ENCODE results near the gene AMOTL1.
A peak's percentile ranks its signal among the peaks of the same experiment; 100 is the strongest.

Gene AMOTL1, protein sequence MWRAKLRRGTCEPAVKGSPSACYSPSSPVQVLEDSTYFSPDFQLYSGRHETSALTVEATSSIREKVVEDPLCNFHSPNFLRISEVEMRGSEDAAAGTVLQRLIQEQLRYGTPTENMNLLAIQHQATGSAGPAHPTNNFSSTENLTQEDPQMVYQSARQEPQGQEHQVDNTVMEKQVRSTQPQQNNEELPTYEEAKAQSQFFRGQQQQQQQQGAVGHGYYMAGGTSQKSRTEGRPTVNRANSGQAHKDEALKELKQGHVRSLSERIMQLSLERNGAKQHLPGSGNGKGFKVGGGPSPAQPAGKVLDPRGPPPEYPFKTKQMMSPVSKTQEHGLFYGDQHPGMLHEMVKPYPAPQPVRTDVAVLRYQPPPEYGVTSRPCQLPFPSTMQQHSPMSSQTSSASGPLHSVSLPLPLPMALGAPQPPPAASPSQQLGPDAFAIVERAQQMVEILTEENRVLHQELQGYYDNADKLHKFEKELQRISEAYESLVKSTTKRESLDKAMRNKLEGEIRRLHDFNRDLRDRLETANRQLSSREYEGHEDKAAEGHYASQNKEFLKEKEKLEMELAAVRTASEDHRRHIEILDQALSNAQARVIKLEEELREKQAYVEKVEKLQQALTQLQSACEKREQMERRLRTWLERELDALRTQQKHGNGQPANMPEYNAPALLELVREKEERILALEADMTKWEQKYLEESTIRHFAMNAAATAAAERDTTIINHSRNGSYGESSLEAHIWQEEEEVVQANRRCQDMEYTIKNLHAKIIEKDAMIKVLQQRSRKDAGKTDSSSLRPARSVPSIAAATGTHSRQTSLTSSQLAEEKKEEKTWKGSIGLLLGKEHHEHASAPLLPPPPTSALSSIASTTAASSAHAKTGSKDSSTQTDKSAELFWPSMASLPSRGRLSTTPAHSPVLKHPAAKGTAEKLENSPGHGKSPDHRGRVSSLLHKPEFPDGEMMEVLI

DNA sequence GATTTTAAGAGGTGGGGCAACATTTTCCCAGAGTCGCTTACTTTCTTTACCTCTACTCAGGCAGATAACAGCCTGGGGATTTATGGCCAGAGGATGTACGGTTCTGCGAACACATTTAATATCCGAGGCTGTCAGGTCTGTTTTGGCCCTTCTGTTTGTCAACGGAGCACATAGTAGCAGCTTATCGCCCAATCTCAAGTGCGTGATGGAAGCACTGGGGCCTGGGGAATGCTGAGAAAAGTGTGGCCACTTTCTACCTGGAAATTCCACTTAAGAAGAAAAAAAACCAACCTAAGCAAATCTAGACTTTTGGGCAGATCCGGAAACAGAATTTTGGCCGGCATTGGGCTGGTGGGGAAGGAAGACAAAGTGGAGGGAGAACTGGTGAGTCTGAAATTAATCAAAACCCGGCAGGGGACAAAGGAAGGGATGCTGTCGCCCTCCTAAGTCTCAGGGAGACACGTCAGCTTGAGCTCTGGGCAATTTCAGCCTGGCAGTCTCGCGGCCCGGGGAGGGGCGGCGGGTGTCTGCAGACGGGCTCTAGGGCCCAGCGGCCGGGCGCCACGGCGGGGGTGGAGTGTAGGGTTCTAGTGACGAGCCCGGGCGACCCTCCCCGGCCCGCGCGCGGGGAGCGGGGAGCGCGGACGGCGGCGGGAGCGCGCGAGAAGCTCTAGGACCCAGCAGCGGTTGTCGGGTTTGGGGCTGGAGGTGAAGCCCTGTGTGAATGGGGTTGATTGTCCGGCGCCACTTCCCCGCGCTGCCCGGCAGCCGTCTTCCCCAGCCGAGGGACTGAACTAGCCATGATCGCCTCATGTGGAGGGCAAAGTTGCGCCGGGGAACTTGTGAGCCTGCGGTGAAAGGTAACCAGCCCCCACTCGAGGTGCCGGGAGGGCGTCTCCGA lies at the start of gene AMOTL1:
AMOTL1 (plus strand) TSS at position 656 of the 901 bp plus-strand sequence; CDS start at position 812, 156 bp downstream.
- H3K4me1 ChIP-seq (ENCODE audit: control insufficient read depth, insufficient read depth, low read length) = peaks cover 58% of the 10 kb centered on the region
- peak within 1 kb of the TSS; percentile 73 for H3K9ac ChIP-seq (ENCODE audit: low read depth, low read length)
- peak within 1 kb of the TSS; percentile 79 for H3K27ac ChIP-seq (ENCODE audit: low read depth, low read length)
- no peaks in the 10 kb centered on the region for H3K9me3 ChIP-seq (ENCODE audit: control insufficient read depth, insufficient read depth, low read length)
- peak within 1 kb of the TSS; percentile 85 for H3K4me3 ChIP-seq (ENCODE audit: low read depth, low read length)
- no peaks in the 10 kb centered on the region for H3K36me3 ChIP-seq (ENCODE audit: control insufficient read depth, insufficient read depth, low read length)
- H3K27me3 ChIP-seq (ENCODE audit: control insufficient read depth, insufficient read depth, low read length) = peaks cover 73% of the 10 kb centered on the region

DNA sequence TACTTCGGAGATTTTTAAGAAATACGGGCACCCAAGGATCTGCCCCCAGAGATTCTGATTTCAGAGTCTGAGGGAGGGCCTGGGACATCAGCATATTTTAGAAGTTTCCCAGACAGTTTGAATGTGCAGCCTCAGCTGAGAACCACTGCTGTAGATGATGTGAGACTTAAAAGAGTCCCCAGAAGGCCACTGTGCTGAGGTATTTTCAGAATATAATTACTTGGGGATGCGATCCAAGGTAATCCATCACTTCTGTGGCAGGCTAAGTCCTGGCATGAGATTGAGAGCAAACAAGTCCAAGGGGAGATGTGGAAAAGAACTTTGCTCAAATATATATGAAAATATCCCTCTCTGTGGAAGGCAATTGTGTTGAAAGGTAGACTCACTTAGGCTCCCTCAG lies 48.3 kb upstream of the AMOTL1 start:
- Histone ChIP-seq H3K4me3 (ENCODE audit: low read depth, low read length) (no peak overlapping the region), H3K9ac (ENCODE audit: low read depth, low read length) (no peak overlapping the region), H3K27ac (ENCODE audit: low read depth, low read length) (no peak overlapping the region), H3K9me3 (ENCODE audit: control insufficient read depth, insufficient read depth, low read length) (no peaks in the 10 kb centered on the region), H3K36me3 (ENCODE audit: control insufficient read depth, insufficient read depth, low read length) (no peaks in the 10 kb centered on the region), H3K27me3 (ENCODE audit: control insufficient read depth, insufficient read depth, low read length) (no peaks in the 10 kb centered on the region), H3K4me1 (ENCODE audit: control insufficient read depth, insufficient read depth, low read length) (no peaks in the 10 kb centered on the region; the same call in 1 of the 2 replicates)

DNA sequence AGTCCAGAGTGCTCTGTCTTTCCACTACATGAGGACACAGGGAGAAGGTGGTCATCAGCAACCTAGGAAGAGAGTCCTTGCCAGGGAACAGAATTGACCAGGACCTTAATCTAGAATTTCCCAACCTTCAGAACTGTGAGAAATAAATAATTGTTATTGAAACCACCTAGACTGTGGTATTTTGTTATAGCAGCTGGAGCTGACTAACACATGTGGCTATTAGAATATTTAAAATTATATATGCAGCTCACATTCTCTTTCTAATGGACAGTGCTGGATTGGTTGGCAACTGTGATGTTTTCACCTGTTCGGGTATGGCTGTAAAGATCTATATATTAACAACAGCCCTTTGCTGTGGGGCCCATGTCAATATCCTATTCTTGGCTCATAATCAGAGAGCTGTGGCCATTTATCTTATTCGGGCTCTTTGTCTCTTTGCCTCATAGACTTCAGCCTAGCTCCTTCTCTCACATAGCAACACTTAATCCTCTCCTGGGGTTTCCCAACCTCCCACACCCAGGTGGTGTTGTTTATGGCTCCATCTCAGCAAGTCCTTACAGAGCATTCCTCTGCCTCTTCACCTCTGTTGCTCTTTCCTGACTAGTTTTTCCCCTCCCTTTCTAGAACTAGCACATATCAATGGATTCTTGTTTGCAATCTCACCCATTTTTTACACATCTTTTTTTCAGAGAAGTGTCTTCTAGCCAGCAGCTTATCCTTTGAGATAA lies 46.4 kb upstream of the AMOTL1 start:
- Histone ChIP-seq H3K9me3 (ENCODE audit: control insufficient read depth, insufficient read depth, low read length) (no peaks in the 10 kb centered on the region), H3K4me1 (ENCODE audit: control insufficient read depth, insufficient read depth, low read length) (no peaks in the 10 kb centered on the region; the same call in 1 of the 2 replicates), H3K27ac (ENCODE audit: low read depth, low read length) (peak overlapping the region; percentile 51), H3K9ac (ENCODE audit: low read depth, low read length) (no peak overlapping the region), H3K4me3 (ENCODE audit: low read depth, low read length) (no peak overlapping the region), H3K36me3 (ENCODE audit: control insufficient read depth, insufficient read depth, low read length) (no peaks in the 10 kb centered on the region), H3K27me3 (ENCODE audit: control insufficient read depth, insufficient read depth, low read length) (no peaks in the 10 kb centered on the region)

DNA sequence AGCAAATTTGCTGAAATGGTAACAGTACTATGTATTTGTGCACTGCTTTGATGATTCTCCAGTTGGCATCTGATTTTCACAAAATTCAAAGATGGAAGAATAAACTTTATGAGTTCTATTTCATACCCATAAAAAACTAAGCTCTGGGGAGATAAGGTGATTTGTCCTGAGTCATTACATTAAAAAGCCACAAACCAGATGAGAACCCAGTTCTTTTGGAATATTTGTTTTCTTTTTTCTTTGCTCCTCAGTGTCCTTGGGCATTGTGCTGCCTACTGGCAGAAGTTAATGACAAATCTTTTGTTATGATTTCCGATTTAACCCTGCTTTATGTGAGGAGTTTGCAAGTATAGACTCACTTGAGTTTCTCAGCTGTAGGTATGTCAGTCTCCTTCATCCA lies 45.4 kb upstream of the AMOTL1 start:
- no peak overlapping the region for H3K4me3 ChIP-seq (ENCODE audit: low read depth, low read length)
- no peaks in the 10 kb centered on the region for H3K9me3 ChIP-seq (ENCODE audit: control insufficient read depth, insufficient read depth, low read length)
- no peak overlapping the region for H3K9ac ChIP-seq (ENCODE audit: low read depth, low read length)
- H3K36me3 ChIP-seq (ENCODE audit: control insufficient read depth, insufficient read depth, low read length) = no peaks in the 10 kb centered on the region
- no peaks in the 10 kb centered on the region for H3K4me1 ChIP-seq (ENCODE audit: control insufficient read depth, insufficient read depth, low read length)
- H3K27me3 ChIP-seq (ENCODE audit: control insufficient read depth, insufficient read depth, low read length) = no peaks in the 10 kb centered on the region
- no peak overlapping the region for H3K27ac ChIP-seq (ENCODE audit: low read depth, low read length)

DNA sequence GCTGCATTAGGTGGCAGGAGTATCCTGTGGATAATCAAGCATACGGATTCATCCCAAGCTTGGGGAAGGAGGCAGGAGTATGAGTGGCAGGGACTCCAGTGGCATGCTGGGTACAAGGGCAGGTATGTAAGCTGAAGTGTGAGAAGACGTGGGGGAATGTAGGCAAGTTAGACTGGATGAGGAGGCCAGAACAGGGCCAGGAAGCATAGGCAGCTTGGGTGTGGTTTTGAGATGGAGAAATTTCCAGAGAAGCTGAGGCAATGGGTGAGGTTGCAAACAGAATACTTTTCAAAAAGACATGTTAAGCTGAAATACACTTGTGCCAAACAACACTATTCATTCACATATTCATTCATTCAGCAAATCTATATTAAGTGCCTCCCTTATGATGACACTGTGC lies 43.1 kb upstream of the AMOTL1 start:
- H3K27ac ChIP-seq (ENCODE audit: low read depth, low read length) = no peak overlapping the region
- H3K27me3 ChIP-seq (ENCODE audit: control insufficient read depth, insufficient read depth, low read length) = no peaks in the 10 kb centered on the region
- no peaks in the 10 kb centered on the region for H3K9me3 ChIP-seq (ENCODE audit: control insufficient read depth, insufficient read depth, low read length)
- no peak overlapping the region for H3K9ac ChIP-seq (ENCODE audit: low read depth, low read length)
- H3K4me1 ChIP-seq (ENCODE audit: control insufficient read depth, insufficient read depth, low read length) = no peaks in the 10 kb centered on the region
- no peaks in the 10 kb centered on the region for H3K36me3 ChIP-seq (ENCODE audit: control insufficient read depth, insufficient read depth, low read length)
- H3K4me3 ChIP-seq (ENCODE audit: low read depth, low read length) = no peak overlapping the region

DNA sequence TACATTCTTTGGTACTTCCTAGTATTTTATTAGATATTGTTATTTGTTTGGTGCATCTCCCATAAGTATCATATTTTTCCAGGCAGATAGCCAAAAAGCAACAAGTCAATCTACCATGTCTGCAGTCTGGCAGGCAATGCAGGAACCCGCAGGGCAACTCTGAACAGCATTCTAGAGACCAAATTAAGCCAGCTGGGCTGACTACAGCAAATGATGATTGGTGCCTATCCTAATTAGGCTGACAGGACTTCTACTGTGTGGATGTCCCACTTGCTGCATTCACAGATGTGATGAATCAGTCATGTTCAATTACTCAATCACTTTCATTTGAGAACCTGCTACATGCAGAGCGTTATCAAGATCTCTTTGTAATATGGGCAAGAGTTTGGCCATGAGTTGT lies 40.3 kb upstream of the AMOTL1 start:
- no peaks in the 10 kb centered on the region for H3K36me3 ChIP-seq (ENCODE audit: control insufficient read depth, insufficient read depth, low read length)
- H3K4me1 ChIP-seq (ENCODE audit: control insufficient read depth, insufficient read depth, low read length) = peaks cover 12% of the 10 kb centered on the region
- no peaks in the 10 kb centered on the region for H3K27me3 ChIP-seq (ENCODE audit: control insufficient read depth, insufficient read depth, low read length)
- H3K4me3 ChIP-seq (ENCODE audit: low read depth, low read length) = no peak overlapping the region
- no peak overlapping the region for H3K27ac ChIP-seq (ENCODE audit: low read depth, low read length)
- H3K9me3 ChIP-seq (ENCODE audit: control insufficient read depth, insufficient read depth, low read length) = no peaks in the 10 kb centered on the region
- no peak overlapping the region for H3K9ac ChIP-seq (ENCODE audit: low read depth, low read length)

DNA sequence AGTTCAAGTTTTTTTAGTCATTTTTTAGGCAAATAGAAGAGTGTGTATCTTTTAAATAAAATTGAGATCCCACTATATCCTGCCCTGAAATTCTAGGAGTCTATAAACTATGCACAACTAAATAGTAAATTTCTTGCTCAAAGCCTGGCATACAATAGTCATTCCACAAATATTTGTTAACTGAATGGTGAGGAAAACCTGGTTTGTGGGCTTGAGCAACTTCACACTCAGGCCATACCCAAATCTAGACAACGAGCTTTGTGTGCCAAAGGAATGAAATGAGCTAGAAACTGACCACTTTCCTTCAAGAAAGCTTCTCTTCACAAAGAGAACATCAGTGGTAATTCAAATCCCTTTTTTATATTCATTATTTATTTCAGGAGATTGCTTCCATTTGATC lies 39.6 kb upstream of the AMOTL1 start:
- H3K27me3 ChIP-seq (ENCODE audit: control insufficient read depth, insufficient read depth, low read length) = no peaks in the 10 kb centered on the region
- no peak overlapping the region for H3K27ac ChIP-seq (ENCODE audit: low read depth, low read length)

DNA sequence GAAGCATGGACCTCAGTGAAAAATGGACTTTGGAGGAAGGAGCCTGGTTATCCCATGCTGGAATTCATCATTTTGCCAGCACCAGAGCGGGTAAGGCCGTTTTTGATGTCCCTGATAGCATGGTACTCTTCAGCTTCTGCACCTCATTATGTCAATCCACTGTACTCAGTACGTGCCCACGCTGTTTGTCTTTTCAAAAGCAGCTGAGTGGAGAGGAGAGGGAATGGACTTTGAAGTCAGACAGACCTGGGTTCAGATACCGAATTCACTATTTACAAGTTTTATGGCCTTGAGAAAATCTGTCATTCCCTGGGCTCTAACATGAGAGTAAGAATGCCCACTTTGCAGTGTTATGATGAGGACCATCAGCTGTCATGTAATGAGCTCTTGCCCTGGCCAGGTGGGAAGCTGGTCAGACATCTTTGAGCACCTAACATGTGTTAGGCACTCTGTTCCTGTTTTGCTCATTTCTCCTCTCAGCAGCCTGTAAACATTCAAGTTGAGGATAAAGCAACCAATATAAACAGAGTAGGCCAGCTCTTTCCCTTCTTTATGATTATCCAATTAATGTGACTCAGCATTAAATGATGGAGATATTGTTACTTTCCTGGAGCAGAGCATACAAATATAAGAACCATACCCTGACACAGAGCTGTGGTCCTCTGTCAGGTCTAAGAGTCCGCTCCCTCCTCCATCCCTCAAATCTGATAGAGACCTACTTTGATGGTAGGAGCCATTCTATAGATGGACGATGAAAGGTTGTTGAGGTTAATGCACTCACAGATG lies 39.0 kb upstream of the AMOTL1 start:
- Histone ChIP-seq H3K9ac (ENCODE audit: low read depth, low read length) (no peak overlapping the region), H3K4me3 (ENCODE audit: low read depth, low read length) (no peak overlapping the region), H3K27me3 (ENCODE audit: control insufficient read depth, insufficient read depth, low read length) (no peaks in the 10 kb centered on the region), H3K4me1 (ENCODE audit: control insufficient read depth, insufficient read depth, low read length) (peaks cover 24% of the 10 kb centered on the region), H3K9me3 (ENCODE audit: control insufficient read depth, insufficient read depth, low read length) (no peaks in the 10 kb centered on the region), H3K27ac (ENCODE audit: low read depth, low read length) (no peak overlapping the region), H3K36me3 (ENCODE audit: control insufficient read depth, insufficient read depth, low read length) (no peaks in the 10 kb centered on the region)

More for the DNA sequence above, 39.6 kb upstream of the AMOTL1 start:
- Histone ChIP-seq H3K9me3 (ENCODE audit: control insufficient read depth, insufficient read depth, low read length) (no peaks in the 10 kb centered on the region), H3K4me3 (ENCODE audit: low read depth, low read length) (no peak overlapping the region), H3K9ac (ENCODE audit: low read depth, low read length) (no peak overlapping the region), H3K36me3 (ENCODE audit: control insufficient read depth, insufficient read depth, low read length) (no peaks in the 10 kb centered on the region), H3K4me1 (ENCODE audit: control insufficient read depth, insufficient read depth, low read length) (peaks cover 18% of the 10 kb centered on the region)

DNA sequence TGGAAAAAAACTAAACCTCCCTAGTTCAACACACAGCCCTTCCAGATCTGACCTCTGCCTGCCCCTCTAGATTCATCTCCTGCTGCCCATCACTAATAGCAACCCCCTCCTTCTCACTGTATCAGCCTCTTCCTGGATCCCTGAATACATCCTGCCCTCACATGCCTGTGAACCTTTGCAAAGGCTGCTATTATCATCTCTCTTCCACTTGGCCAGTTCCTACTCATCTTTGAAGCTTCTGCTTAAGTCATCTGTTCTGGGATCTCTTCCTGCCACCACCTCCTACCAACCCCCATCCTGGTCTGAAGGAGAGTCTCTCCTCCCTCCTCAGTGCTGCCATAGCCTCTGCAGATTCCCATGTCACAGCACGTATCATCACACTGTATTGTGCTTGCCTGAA lies 38.0 kb upstream of the AMOTL1 start:
- no peaks in the 10 kb centered on the region for H3K9me3 ChIP-seq (ENCODE audit: control insufficient read depth, insufficient read depth, low read length)
- no peak overlapping the region for H3K9ac ChIP-seq (ENCODE audit: low read depth, low read length)
- no peak overlapping the region for H3K4me3 ChIP-seq (ENCODE audit: low read depth, low read length)
- H3K4me1 ChIP-seq (ENCODE audit: control insufficient read depth, insufficient read depth, low read length) = peaks cover 34% of the 10 kb centered on the region
- H3K27ac ChIP-seq (ENCODE audit: low read depth, low read length) = no peak overlapping the region
- H3K27me3 ChIP-seq (ENCODE audit: control insufficient read depth, insufficient read depth, low read length) = no peaks in the 10 kb centered on the region
- no peaks in the 10 kb centered on the region for H3K36me3 ChIP-seq (ENCODE audit: control insufficient read depth, insufficient read depth, low read length)

All from HUES48 (cell line).